T-helper 1 cell (primary cell): ENCODE measurements around the gene CRB2.

Experiments used
- DNase-seq, 5 donors: peaks; one replicate each; pipeline ENCODE4 v3.0.0-alpha.2; 2012 to 2020

Gene CRB2

DNA sequence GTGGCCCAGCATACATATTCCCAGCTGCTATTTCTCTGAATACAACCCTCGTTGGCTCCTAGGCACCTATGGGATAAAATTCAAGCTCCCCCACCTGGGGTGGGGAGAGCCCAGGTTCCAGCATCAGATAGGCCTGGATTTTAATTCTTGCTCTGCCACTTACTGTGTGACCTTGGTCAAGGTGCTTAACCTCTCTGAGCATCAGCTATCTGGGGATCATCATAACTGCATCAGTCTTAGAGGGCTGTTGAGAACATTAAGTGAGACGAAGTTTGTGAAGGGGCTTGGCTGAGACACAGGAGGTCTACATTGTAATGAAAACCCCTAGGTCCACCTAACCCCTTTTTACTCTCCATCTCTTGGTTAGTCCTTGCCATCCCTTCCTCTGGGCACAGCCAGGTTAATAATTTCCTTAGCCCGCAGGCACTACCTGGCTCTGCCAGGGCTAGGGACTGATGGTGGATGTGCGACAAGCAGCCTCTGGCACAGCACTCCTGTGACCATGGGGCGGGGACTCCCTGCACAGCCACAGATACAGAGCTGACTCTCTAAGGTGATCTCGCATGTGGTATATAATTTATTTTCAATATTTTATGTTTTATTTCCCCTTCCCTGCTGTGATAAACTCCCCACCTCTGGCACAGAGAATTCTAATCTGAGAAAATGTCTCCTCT is 68.7 kb downstream of the CRB2 start:
- DNase-seq = no peak

DNA sequence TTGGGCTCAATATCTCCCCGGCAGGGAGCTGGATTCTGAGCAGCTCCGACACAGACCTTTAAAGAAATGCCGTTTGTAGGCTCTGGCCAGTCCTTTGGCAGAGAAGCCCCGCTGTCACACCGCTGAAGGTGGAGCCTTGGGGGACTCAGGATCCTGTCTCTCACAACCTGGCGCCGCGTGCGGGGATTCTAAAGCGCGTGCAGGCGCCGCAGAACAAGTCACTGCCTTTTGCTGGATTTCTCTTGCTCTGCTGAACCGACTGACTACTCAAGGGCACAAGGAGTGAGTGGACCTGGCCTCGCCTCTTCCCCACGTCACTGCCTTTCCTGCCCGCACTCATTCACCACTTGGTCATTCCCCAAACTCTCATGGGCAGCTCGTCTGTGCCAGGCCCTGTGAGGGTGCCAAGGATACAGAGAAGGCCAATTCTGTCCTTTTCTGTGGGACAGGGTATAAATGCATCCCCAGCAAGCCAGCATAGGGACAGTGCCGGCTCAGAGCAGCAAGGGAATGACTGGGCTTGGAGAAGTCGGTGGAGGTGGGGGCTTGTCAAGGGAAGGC is 69.3 kb downstream of the CRB2 start:
- no peak for DNase-seq

DNA sequence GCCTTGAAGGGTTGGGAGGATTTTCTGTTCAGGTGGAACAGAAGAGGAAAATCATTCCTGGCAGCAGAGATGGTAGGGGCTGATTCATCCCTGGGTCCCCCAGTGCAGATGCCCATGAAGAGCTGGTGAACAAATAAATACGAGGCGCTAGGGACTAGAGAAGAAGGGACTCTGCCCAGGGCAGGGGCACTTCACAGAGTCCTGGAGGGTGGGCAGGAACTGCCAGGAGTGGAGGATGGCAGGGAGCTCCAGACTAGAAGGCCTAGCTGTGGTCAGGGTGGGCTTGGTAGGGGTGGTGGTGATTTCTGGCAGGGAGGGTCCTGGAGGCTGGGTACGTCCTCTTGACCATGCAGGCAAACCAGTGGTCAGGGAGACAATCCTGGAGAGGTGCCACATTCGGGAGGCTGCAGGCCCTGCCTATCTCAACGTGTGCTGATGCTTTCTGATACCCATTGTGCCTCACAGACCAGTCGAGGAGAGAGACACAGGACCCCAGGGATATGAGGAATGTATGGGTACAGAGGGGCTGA is 69.9 kb downstream of the CRB2 start:
- DNase-seq = no peak

DNA sequence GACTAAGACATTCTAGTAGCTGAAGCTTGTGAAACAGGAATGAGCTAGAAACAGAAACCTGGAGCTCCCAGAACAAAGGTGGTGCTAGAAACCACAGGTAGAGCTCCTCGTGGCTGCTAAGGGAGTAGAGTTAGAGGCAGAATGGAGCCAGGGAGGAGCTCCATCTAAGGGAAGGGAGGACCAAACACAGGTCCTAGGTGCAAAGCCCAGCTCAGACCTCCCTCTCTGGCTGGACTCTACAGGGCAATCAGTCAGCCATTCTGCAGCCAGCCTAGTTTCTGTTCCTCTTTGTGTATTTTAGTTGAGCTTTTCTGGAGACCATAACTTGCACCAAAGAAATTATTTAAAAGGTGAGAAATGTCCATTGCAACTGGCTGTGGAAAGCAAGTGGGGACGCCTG is 70.4 kb downstream of the CRB2 start:
- DNase-seq = no peak
